GM12878 (cell line): ENCODE data around the gene ANKRD44. TPM values are rescaled to one million over a fixed set of nuclear protein-coding genes. Genes with fewer than 3 reads are reported as not detected.

Source experiments
- ASH2L ChIP-seq: fragments of 300-600, 200-600 bp; sonication (generic); IDR thresholded peaks from 2 replicates; pipeline ENCODE4 v1.6.1; 2017; ENCODE audit warnings: low read depth, mild to moderate bottlenecking, borderline replicate concordance
- BACH1 ChIP-seq: fragments of 450-650 bp; IDR thresholded peaks from 2 replicates; pipeline ENCODE4 v1.6.1; 2017; ENCODE audit warnings: mild to moderate bottlenecking, borderline replicate concordance
- BCL11A ChIP-seq: IDR thresholded peaks from 2 replicates; pipeline ENCODE4 v1.6.1; 2011; ENCODE audit warnings: low read depth, low read length
- BCL3 ChIP-seq: IDR thresholded peaks from 2 replicates; pipeline ENCODE4 v1.6.1; 2011; ENCODE audit warnings: borderline replicate concordance, low read depth, mild to moderate bottlenecking, moderate library complexity, low read length; ENCODE audit not compliant: insufficient read depth, poor library complexity, severe bottlenecking
- CBX3 ChIP-seq: fragments of 200-600 bp; sonication (generic); IDR thresholded peaks from 2 replicates; pipeline ENCODE4 v1.6.1; 2016; ENCODE audit warnings: low read depth, borderline replicate concordance
- CHD4 ChIP-seq: fragments of 200-600 bp; sonication (generic); IDR thresholded peaks from 2 replicates; pipeline ENCODE4 v1.6.1; 2016; ENCODE audit warnings: mild to moderate bottlenecking
- DPF2 ChIP-seq: fragments of 450-650 bp; IDR thresholded peaks from 2 replicates; pipeline ENCODE4 v1.6.1; 2017; ENCODE audit warnings: mild to moderate bottlenecking
- EED ChIP-seq: sonication (generic); IDR thresholded peaks from 2 replicates; pipeline ENCODE4 v1.6.1; 2016; ENCODE audit warnings: antibody characterized with exemption, low read depth
- EGR1 ChIP-seq, 2 experiments: IDR thresholded peaks; 1 replicate in 1 of 2; 2 replicates in 1 of 2; pipeline ENCODE4 v1.6.1; 2011 to 2012; ENCODE audit warnings: low read depth in 2 of 2, low read length in 2 of 2, borderline replicate concordance in 1 of 2, mild to moderate bottlenecking in 1 of 2, moderate library complexity in 1 of 2
- EZH2 ChIP-seq: IDR thresholded peaks from 2 replicates; pipeline ENCODE4 v1.6.1; 2012; ENCODE audit warnings: low read depth, mild to moderate bottlenecking, control low read depth, inconsistent platforms, low read length, borderline replicate concordance; ENCODE audit not compliant: control insufficient read depth
- GABPA ChIP-seq: IDR thresholded peaks from 2 replicates; pipeline ENCODE4 v1.6.1; 2014; ENCODE audit warnings: antibody characterized with exemption, low read depth, mild to moderate bottlenecking, inconsistent platforms
- GATAD2B ChIP-seq: fragments of 450-650 bp; conservative IDR thresholded peaks from 2 replicates; pipeline ENCODE4 v1.6.1; 2017; ENCODE audit warnings: low read depth, mild to moderate bottlenecking, moderate library complexity
- HDAC6 ChIP-seq: fragments of 200-600 bp; sonication (generic); IDR thresholded peaks from one replicate; pipeline ENCODE4 v1.8.0; 2017; ENCODE audit warnings: antibody characterized with exemption; ENCODE audit not compliant: unreplicated experiment
- HDGF ChIP-seq: fragments of 450-650 bp; IDR thresholded peaks from 2 replicates; pipeline ENCODE4 v1.6.1; 2016; ENCODE audit warnings: antibody characterized with exemption
- IKZF1 ChIP-seq: fragments of 450-650 bp; conservative IDR thresholded peaks from 2 replicates; pipeline ENCODE4 v1.6.1; 2017; ENCODE audit warnings: antibody characterized with exemption, mild to moderate bottlenecking
- KAT2A ChIP-seq: conservative IDR thresholded peaks from 2 replicates; pipeline ENCODE4 v1.6.1; 2011; ENCODE audit warnings: low read depth, low read length; ENCODE audit not compliant: control insufficient read depth
- MXI1 ChIP-seq: fragments of 150-350 bp; IDR thresholded peaks from 2 replicates; pipeline ENCODE4 v1.6.1; 2011; ENCODE audit warnings: low read depth, mild to moderate bottlenecking, inconsistent platforms, low read length, improper control_type of control experiment
- MYC ChIP-seq: IDR thresholded peaks from 2 replicates; pipeline ENCODE4 v1.6.1; 2011; ENCODE audit warnings: mild to moderate bottlenecking, low read length, moderate library complexity, inconsistent platforms; ENCODE audit not compliant: insufficient read depth, insufficient replicate concordance, insufficient read length, severe bottlenecking
- NBN ChIP-seq: fragments of 450-650 bp; IDR thresholded peaks from 2 replicates; pipeline ENCODE4 v1.6.1; 2016
- NFYB ChIP-seq: IDR thresholded peaks from 2 replicates; pipeline ENCODE4 v1.6.1; 2011; ENCODE audit warnings: low read depth, mild to moderate bottlenecking, low read length, improper control_type of control experiment, moderate library complexity; ENCODE audit not compliant: insufficient read depth
- NRF1 ChIP-seq: conservative IDR thresholded peaks from 2 replicates; pipeline ENCODE4 v1.6.1; 2011; ENCODE audit warnings: mild to moderate bottlenecking, low read depth, low read length, improper control_type of control experiment
- RAD21 ChIP-seq: IDR thresholded peaks from 2 replicates; pipeline ENCODE4 v1.6.1; 2011; ENCODE audit warnings: mild to moderate bottlenecking, low read depth, low read length, moderate library complexity; ENCODE audit not compliant: insufficient read depth
- RAD51 ChIP-seq: fragments of 450-650 bp; IDR thresholded peaks from 2 replicates; pipeline ENCODE4 v1.6.1; 2016; ENCODE audit warnings: moderate library complexity, mild to moderate bottlenecking, inconsistent platforms
- RB1 ChIP-seq: fragments of 450-650 bp; formaldehyde crosslinking; IDR thresholded peaks from 2 replicates; pipeline ENCODE4 v1.6.1; 2017; ENCODE audit warnings: mild to moderate bottlenecking, borderline replicate concordance
- RCOR1 ChIP-seq: conservative IDR thresholded peaks from 2 replicates; pipeline ENCODE4 v1.6.1; 2012; ENCODE audit warnings: low read depth, low read length, improper control_type of control experiment
- SMC3 ChIP-seq: IDR thresholded peaks from 2 replicates; pipeline ENCODE4 v1.6.1; 2011; ENCODE audit warnings: low read length, improper control_type of control experiment, borderline replicate concordance
- STAT1 ChIP-seq: fragments of 450-650 bp; conservative IDR thresholded peaks from 2 replicates; pipeline ENCODE4 v1.6.1; 2014; ENCODE audit warnings: antibody characterized with exemption, mild to moderate bottlenecking
- TCF7 ChIP-seq: IDR thresholded peaks from 2 replicates; pipeline ENCODE4 v1.6.1; 2014; ENCODE audit warnings: antibody characterized with exemption, borderline replicate concordance
- USF1 ChIP-seq: IDR thresholded peaks from 2 replicates; pipeline ENCODE4 v1.6.1; 2011; ENCODE audit warnings: borderline replicate concordance, low read depth, mild to moderate bottlenecking, moderate library complexity, mixed read lengths, low read length; ENCODE audit not compliant: insufficient read depth; ENCODE audit errors: extremely low read length
- WRNIP1 ChIP-seq: IDR thresholded peaks from 2 replicates; pipeline ENCODE4 v1.6.1; 2011; ENCODE audit warnings: low read depth, low read length, improper control_type of control experiment, borderline replicate concordance
- YBX1 ChIP-seq: fragments of 450-650 bp; IDR thresholded peaks from 2 replicates; pipeline ENCODE4 v1.6.1; 2016; ENCODE audit warnings: antibody characterized with exemption
- ZNF207 ChIP-seq: fragments of 450-650 bp; IDR thresholded peaks from 2 replicates; pipeline ENCODE4 v1.6.1; 2014; ENCODE audit warnings: antibody characterized with exemption, mild to moderate bottlenecking, borderline replicate concordance
- ZNF24 ChIP-seq: fragments of 450-650 bp; IDR thresholded peaks from 2 replicates; pipeline ENCODE4 v1.6.1; 2017; ENCODE audit warnings: antibody characterized with exemption, mild to moderate bottlenecking
- ZZZ3 ChIP-seq: IDR thresholded peaks from 2 replicates; pipeline ENCODE4 v1.6.1; 2011; ENCODE audit warnings: low read depth; ENCODE audit not compliant: control insufficient read depth, insufficient read length
- polyA plus RNA-seq, 11 experiments: library from polyadenylated mRNA; depleted of rRNA in 4 of 11; unstranded in 6 of 11; stranded (reverse) in 5 of 11; fragments of >200 nt; fragmentation: Nextera tagmentation in 4 of 11; fragmentation: Illumina TruSeq in 1 of 11; extraction: Ambion mirVana in 4 of 11; extraction: Trizol in 1 of 11; gene quantifications; 1 replicate in 1 of 11; 2 replicates in 10 of 11; pipeline versions ENCODE4 v1.2.1 to v1.2.3, GENCODE V29; 2011 to 2016; ENCODE audit warnings: inconsistent platforms in 2 of 11, missing spikeins in 2 of 11, low read depth in 1 of 11
- total RNA-seq, 4 experiments: library from RNA; depleted of rRNA in 3 of 4; stranded (reverse); fragments of >200 nt in 3 of 4; fragmentation: Illumina TruSeq in 1 of 4; extraction: Trizol in 1 of 4; gene quantifications; 2 replicates each; pipeline versions ENCODE4 v1.2.1 to v1.2.3, GENCODE V29; 2013 to 2021

Gene ANKRD44
- total and polyA plus RNA-seq, 10 of the 15 experiments (the other 5 are each of a cell fraction or from before 2014, with no cell fraction given) = 19.1 to 99.1 (median 59.6) TPM

- TF ChIP-seq GABPA = no peak
- no peak for TF ChIP-seq YBX1
- no peak for TF ChIP-seq ZNF24
- TF ChIP-seq GATAD2B = no peak
- TF ChIP-seq NBN = peak; percentile 56; the same call in 1 of the 2 replicates
- TF ChIP-seq EED = no peak
- no peak for TF ChIP-seq RAD21
- TF ChIP-seq EGR1 (IDR thresholded peaks at IDR 0.05; ENCODE audit: borderline replicate concordance in 1 of 2, low read depth in 2 of 2, low read length in 2 of 2) = no peak
- no peak for TF ChIP-seq TCF7
- TF ChIP-seq KAT2A = no peak
- TF ChIP-seq ZNF207 = no peak
- no peak for TF ChIP-seq USF1
- TF ChIP-seq EZH2 = no peak
- TF ChIP-seq CHD4 = no peak
- TF ChIP-seq MXI1 = no peak
- no peak for TF ChIP-seq RB1
- TF ChIP-seq SMC3 = peak; percentile 25; the same call in 1 of the 2 replicates
- TF ChIP-seq BCL11A = no peak
- TF ChIP-seq STAT1 = no peak
- TF ChIP-seq RCOR1 = no peak
- no peak for TF ChIP-seq HDGF
- TF ChIP-seq NFYB = no peak
- TF ChIP-seq WRNIP1 = no peak
- no peak for TF ChIP-seq ASH2L
- peak; percentile 34; the same call in 1 of the 2 replicates for TF ChIP-seq IKZF1
- TF ChIP-seq HDAC6 = no peak
- TF ChIP-seq ZZZ3 = no peak
- TF ChIP-seq NRF1 = no peak
- no peak for TF ChIP-seq CBX3
- no peak for TF ChIP-seq DPF2
- TF ChIP-seq RAD51 = no peak
- TF ChIP-seq BCL3 = no peak
- TF ChIP-seq MYC = no peak
- no peak for TF ChIP-seq BACH1
These were observed 48.8 kb downstream of the ANKRD44 start (continued) for GRCh38 chr2:197261808-197262226.
